ENCODE data around the gene TREM1. TPM values are rescaled to one million over a fixed set of nuclear protein-coding genes. Genes with fewer than 3 reads are reported as not detected.

Gene TREM1
- polyA plus RNA-seq, 1 donor (not counting 4 experiments of a cell fraction or from before 2014, with no cell fraction given) = not detected

DNA sequence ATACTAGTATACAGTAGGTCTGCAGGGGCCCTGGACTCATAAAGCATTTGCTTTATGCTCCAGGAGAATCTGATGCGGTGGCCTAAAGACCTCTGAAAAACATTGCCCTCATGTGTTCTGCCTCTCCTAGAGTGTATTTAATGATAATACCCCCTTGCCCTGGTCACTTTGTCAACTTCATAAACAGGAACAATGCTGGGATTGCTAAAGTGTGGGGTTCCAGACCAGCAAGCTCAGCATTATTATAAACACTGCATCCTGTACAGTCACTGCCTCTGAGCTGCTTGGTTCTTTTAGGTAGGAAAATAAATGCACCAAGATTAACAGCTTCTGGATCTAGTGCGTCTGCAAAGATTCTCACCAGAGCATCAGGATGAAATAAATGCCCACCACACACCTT, 12.2 kb downstream of the TREM1 start:
- TF ChIP-seq EZH2 (IDR thresholded peaks at IDR 0.05; ENCODE audit: low read length) = no peak
- TF ChIP-seq, protein P1, sequence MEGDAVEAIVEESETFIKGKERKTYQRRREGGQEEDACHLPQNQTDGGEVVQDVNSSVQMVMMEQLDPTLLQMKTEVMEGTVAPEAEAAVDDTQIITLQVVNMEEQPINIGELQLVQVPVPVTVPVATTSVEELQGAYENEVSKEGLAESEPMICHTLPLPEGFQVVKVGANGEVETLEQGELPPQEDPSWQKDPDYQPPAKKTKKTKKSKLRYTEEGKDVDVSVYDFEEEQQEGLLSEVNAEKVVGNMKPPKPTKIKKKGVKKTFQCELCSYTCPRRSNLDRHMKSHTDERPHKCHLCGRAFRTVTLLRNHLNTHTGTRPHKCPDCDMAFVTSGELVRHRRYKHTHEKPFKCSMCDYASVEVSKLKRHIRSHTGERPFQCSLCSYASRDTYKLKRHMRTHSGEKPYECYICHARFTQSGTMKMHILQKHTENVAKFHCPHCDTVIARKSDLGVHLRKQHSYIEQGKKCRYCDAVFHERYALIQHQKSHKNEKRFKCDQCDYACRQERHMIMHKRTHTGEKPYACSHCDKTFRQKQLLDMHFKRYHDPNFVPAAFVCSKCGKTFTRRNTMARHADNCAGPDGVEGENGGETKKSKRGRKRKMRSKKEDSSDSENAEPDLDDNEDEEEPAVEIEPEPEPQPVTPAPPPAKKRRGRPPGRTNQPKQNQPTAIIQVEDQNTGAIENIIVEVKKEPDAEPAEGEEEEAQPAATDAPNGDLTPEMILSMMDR (optimal IDR thresholded peaks at IDR 0.05 in 1 of 3, IDR thresholded peaks at IDR 0.05 in 1 of 3, conservative IDR thresholded peaks at IDR 0.05 in 1 of 3; ENCODE audit: extremely low read depth in 1 of 3, insufficient read depth in 2 of 3, low read length in 3 of 3) = no peak
- no peak for DNase-seq (ENCODE audit: low read depth, low spot score)

DNA sequence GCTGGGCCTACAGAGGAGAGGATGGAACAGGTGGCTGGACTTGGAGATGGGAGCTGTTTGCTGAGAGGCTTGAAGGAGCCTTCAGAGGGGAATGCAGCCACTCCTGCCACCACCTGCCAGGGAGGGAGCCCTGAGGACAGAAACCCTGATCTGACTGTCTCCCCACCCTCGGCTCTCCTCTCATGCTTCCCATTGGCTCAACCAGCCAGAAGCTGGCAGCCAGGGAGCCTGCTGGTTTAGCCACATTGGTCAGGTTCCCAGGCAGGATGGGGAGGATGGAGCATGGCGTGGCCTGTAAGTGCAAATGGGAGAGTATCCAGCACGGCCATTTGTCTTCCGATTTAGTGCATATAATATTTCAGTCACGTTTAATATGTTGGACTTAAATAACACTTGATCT, 12.8 kb downstream of the TREM1 start:
- Histone ChIP-seq H2AFZ (ENCODE audit: control insufficient read depth, low read length) (no peak overlapping the region), H3K9me3 (ENCODE audit: control insufficient read depth, low read depth, low read length) (no peaks in the 10 kb centered on the region), H3K9me1 (ENCODE audit: control insufficient read depth, extremely low read depth, insufficient read depth, low read length) (no peaks in the 10 kb centered on the region), H3K9ac (ENCODE audit: control insufficient read depth, extremely low read depth, insufficient read depth, low read length) (no peak overlapping the region), H3K79me2 (ENCODE audit: control insufficient read depth, insufficient read depth, low read length) (no peaks in the 10 kb centered on the region), H3K4me3 (ENCODE audit: control insufficient read depth in 2 of 3, extremely low read depth in 1 of 3, insufficient read depth in 2 of 3, low read depth in 1 of 3, low read length in 3 of 3) (no peak overlapping the region), H3K4me1 (ENCODE audit: control insufficient read depth, extremely low read depth, insufficient read depth, low read length) (no peaks in the 10 kb centered on the region), H3K4me2 (ENCODE audit: control insufficient read depth, extremely low read depth, insufficient read depth, low read depth, low read length) (no peak overlapping the region), H3K27me3 (ENCODE audit: control insufficient read depth, extremely low read depth, insufficient read depth, low read length) (peaks cover 9% of the 10 kb centered on the region), H3K27ac (ENCODE audit: control insufficient read depth, insufficient read depth, low read length) (no peak overlapping the region), H3K36me3 (ENCODE audit: control insufficient read depth in 2 of 2, extremely low read depth in 1 of 2, insufficient read depth in 2 of 2, low read length in 2 of 2) (no peaks in the 10 kb centered on the region), H4K20me1 (ENCODE audit: control insufficient read depth, extremely low read depth, insufficient read depth, low read length) (no peaks in the 10 kb centered on the region)
- no peak for FAIRE-seq
- TF ChIP-seq EZH2 (IDR thresholded peaks at IDR 0.05; ENCODE audit: low read length) = no peak
- TF ChIP-seq, protein P1 (optimal IDR thresholded peaks at IDR 0.05 in 1 of 3, IDR thresholded peaks at IDR 0.05 in 1 of 3, conservative IDR thresholded peaks at IDR 0.05 in 1 of 3; ENCODE audit: extremely low read depth in 1 of 3, insufficient read depth in 2 of 3, low read length in 3 of 3) = no peak
- dilution Hi-C loops (cut with MboI; ENCODE audit: extremely low pct_ligation_motif_present, low sequenced_read_pairs) = no loop called here
- DNase-seq (ENCODE audit: low read depth, low spot score) = no peak

More for the DNA sequence above, 12.2 kb downstream of the TREM1 start:
- no peaks in the 10 kb centered on the region for H4K20me1 ChIP-seq (ENCODE audit: control insufficient read depth, extremely low read depth, insufficient read depth, low read length)
- no peaks in the 10 kb centered on the region for H3K4me1 ChIP-seq (ENCODE audit: control insufficient read depth, extremely low read depth, insufficient read depth, low read length)
- no peak overlapping the region for H3K27ac ChIP-seq (ENCODE audit: control insufficient read depth, insufficient read depth, low read length)
- H3K4me2 ChIP-seq (ENCODE audit: control insufficient read depth, extremely low read depth, insufficient read depth, low read depth, low read length) = no peak overlapping the region
- dilution Hi-C loops (cut with MboI; ENCODE audit: extremely low pct_ligation_motif_present, low sequenced_read_pairs) = no loop called here
- H3K9ac ChIP-seq (ENCODE audit: control insufficient read depth, extremely low read depth, insufficient read depth, low read length) = no peak overlapping the region
- H2AFZ ChIP-seq (ENCODE audit: control insufficient read depth, low read length) = no peak overlapping the region
- no peaks in the 10 kb centered on the region for H3K79me2 ChIP-seq (ENCODE audit: control insufficient read depth, insufficient read depth, low read length)
- H3K9me3 ChIP-seq (ENCODE audit: control insufficient read depth, low read depth, low read length) = no peaks in the 10 kb centered on the region
- H3K36me3 ChIP-seq (ENCODE audit: control insufficient read depth in 2 of 2, extremely low read depth in 1 of 2, insufficient read depth in 2 of 2, low read length in 2 of 2) = no peaks in the 10 kb centered on the region
- no peak overlapping the region for H3K4me3 ChIP-seq (ENCODE audit: control insufficient read depth in 2 of 3, extremely low read depth in 1 of 3, insufficient read depth in 2 of 3, low read depth in 1 of 3, low read length in 3 of 3)
- no peaks in the 10 kb centered on the region for H3K9me1 ChIP-seq (ENCODE audit: control insufficient read depth, extremely low read depth, insufficient read depth, low read length)
- no peak for FAIRE-seq
- peaks cover 9% of the 10 kb centered on the region for H3K27me3 ChIP-seq (ENCODE audit: control insufficient read depth, extremely low read depth, insufficient read depth, low read length)
